Peyer's patch (tissue), 4 donors: Measurements from ENCODE around the gene TULP4. TPM values are rescaled to one million over a fixed set of nuclear protein-coding genes. Genes with fewer than 3 reads are reported as not detected.

Experiments used
- DNase-seq, 3 donors: peaks; one replicate each; pipeline ENCODE4 v3.0.0-alpha.2; 2017 to 2019
- H3K27ac ChIP-seq, 4 donors: fragments of 200-600 bp; sonication (generic); one replicate each; pipeline ENCODE4 v1.5.1; 2016 to 2019
- H3K27me3 ChIP-seq, 2 donors: fragments of 200-600 bp; sonication (generic); one replicate each; pipeline ENCODE4 v1.5.1; 2019
- H3K36me3 ChIP-seq, 3 donors: fragments of 200-600 bp; sonication (generic); one replicate each; pipeline ENCODE4 v1.5.1; 2016 to 2019
- H3K4me1 ChIP-seq, 4 donors: fragments of 200-600 bp; sonication (generic); one replicate each; pipeline ENCODE4 v1.5.1; 2016 to 2019
- H3K4me3 ChIP-seq, 4 donors: fragments of 200-600 bp; sonication (generic); 1 replicate in 3 of 4; 2 replicates in 1 of 4; pipeline ENCODE4 v1.5.1; 2016 to 2019; ENCODE audit warnings: mild to moderate bottlenecking in 1 of 4
- H3K9me3 ChIP-seq, 4 donors: fragments of 200-600 bp; sonication (generic); one replicate each; pipeline ENCODE4 v1.5.1; 2016 to 2019; ENCODE audit warnings: mild to moderate bottlenecking in 1 of 4
- CTCF ChIP-seq, 6 experiments: fragments of 450-650 bp in 4 of 6; fragments of 200-600 bp in 2 of 6; sonication (generic) in 1 of 6; IDR thresholded peaks; one replicate each; pipeline ENCODE4 v1.5.1; 2017 to 2019; ENCODE audit warnings: antibody characterized with exemption in 6 of 6, mild to moderate bottlenecking in 3 of 6, moderate library complexity in 1 of 6
- POLR2A ChIP-seq, 2 donors: fragments of 450-650 bp; IDR thresholded peaks; one replicate each; pipeline ENCODE4 v1.5.1; 2017; ENCODE audit warnings: antibody characterized with exemption in 2 of 2, mild to moderate bottlenecking in 2 of 2, moderate library complexity in 2 of 2
- total RNA-seq, 4 donors: library from RNA; depleted of rRNA; stranded (reverse); fragments of >200 nt; gene quantifications; one replicate each; pipeline ENCODE4 v1.1.0, GENCODE V29; 2016

TULP4 gene
- total RNA-seq, 4 donors from 2014 or later, result 197 to 268 (median 206) TPM

- no peaks in the 10 kb centered on the region for H3K4me1 ChIP-seq
- no peak for DNase-seq
- H3K4me3 ChIP-seq, result no peak overlapping the region
- H3K27ac ChIP-seq, result no peak overlapping the region
- TF ChIP-seq CTCF (IDR thresholded peaks at IDR 0.05) (no peak), POLR2A (IDR thresholded peaks at IDR 0.05) (no peak)
- H3K36me3 ChIP-seq, result no peaks in the 10 kb centered on the region
- peaks cover 0 to 3% (median 0%) of the 10 kb centered on the region in 4 donors for H3K9me3 ChIP-seq
- no peaks in the 10 kb centered on the region for H3K27me3 ChIP-seq
Measured at GRCh38 chr6:158418501-158418900, 106.2 kb downstream of the TULP4 start.

GRCh38 chr6:158419339-158419909 lies 107.2 kb downstream of the TULP4 start:
- no peak for TF ChIP-seq CTCF (IDR thresholded peaks at IDR 0.05)
- no peak for TF ChIP-seq POLR2A (IDR thresholded peaks at IDR 0.05)
- Histone ChIP-seq H3K9me3 (peaks cover 0 to 3% (median 0%) of the 10 kb centered on the region in 4 donors), H3K4me1 (no peaks in the 10 kb centered on the region), H3K27me3 (no peaks in the 10 kb centered on the region), H3K36me3 (no peaks in the 10 kb centered on the region), H3K27ac (no peak overlapping the region), H3K4me3 (no peak overlapping the region)
- no peak for DNase-seq

- Histone ChIP-seq H3K9me3 (peaks cover 0 to 3% (median 0%) of the 10 kb centered on the region in 4 donors), H3K4me1 (no peaks in the 10 kb centered on the region), H3K27ac (no peak overlapping the region), H3K27me3 (no peaks in the 10 kb centered on the region), H3K36me3 (no peaks in the 10 kb centered on the region), H3K4me3 (no peak overlapping the region)
- DNase-seq, result no peak
- no peak for TF ChIP-seq CTCF (IDR thresholded peaks at IDR 0.05)
- no peak for TF ChIP-seq POLR2A (IDR thresholded peaks at IDR 0.05)
Measured at GRCh38 chr6:158421381-158421780, 109.1 kb downstream of the TULP4 start.

GRCh38 chr6:158422629-158423238 lies 110.5 kb downstream of the TULP4 start:
- Histone ChIP-seq H3K4me1 (no peaks in the 10 kb centered on the region), H3K27me3 (no peaks in the 10 kb centered on the region), H3K36me3 (no peaks in the 10 kb centered on the region), H3K9me3 (peaks cover 0 to 3% (median 0%) of the 10 kb centered on the region in 4 donors), H3K27ac (no peak overlapping the region), H3K4me3 (no peak overlapping the region)
- DNase-seq, result no peak
- TF ChIP-seq CTCF (IDR thresholded peaks at IDR 0.05), result no peak
- no peak for TF ChIP-seq POLR2A (IDR thresholded peaks at IDR 0.05)

- TF ChIP-seq POLR2A (IDR thresholded peaks at IDR 0.05), result no peak
- TF ChIP-seq CTCF (IDR thresholded peaks at IDR 0.05), result no peak
- H3K36me3 ChIP-seq, result peaks cover 0 to 22% (median 0%) of the 10 kb centered on the region in 3 donors
- no peaks in the 10 kb centered on the region for H3K4me1 ChIP-seq
- no peak overlapping the region for H3K27ac ChIP-seq
- no peaks in the 10 kb centered on the region for H3K9me3 ChIP-seq
- DNase-seq, result no peak
- H3K27me3 ChIP-seq, result no peaks in the 10 kb centered on the region
- H3K4me3 ChIP-seq, result no peak overlapping the region
Measured at GRCh38 chr6:158431036-158431435, 118.8 kb downstream of the TULP4 start.
